Amygdala (tissue), 56 donors: ENCODE data around the gene BRPF1.

ENCODE experiments used
- DNase-seq, 56 donors: peaks; one replicate each; lab custom pipeline; 2025; lab: John Stamatoyannopoulos, UW

The BRPF1 gene

GRCh38 chr3:9730657-9731205 lies 804 bp upstream of the BRPF1 start:
- peak in 4 of 56 donors; percentile 74 to 91 (median 84) for DNase-seq

- no peak for DNase-seq
Observed at GRCh38 chr3:9732080-9732739, 675 bp downstream of the BRPF1 start.

GRCh38 chr3:9732740-9733115 lies 1.2 kb downstream of the BRPF1 start:
- DNase-seq, result peak in 1 of 56 donors; percentile 17

GRCh38 chr3:9736831-9737230 lies 5.3 kb downstream of the BRPF1 start:
- peak in 8 of 56 donors; percentile 7 to 66 (median 21) for DNase-seq

- no peak for DNase-seq
Observed at GRCh38 chr3:9739181-9739580, 7.6 kb downstream of the BRPF1 start.

GRCh38 chr3:9742560-9742959 lies 11.0 kb downstream of the BRPF1 start:
- DNase-seq, result no peak

GRCh38 chr3:9743548-9743947 lies 12.0 kb downstream of the BRPF1 start:
- no peak for DNase-seq

- no peak for DNase-seq
Observed at GRCh38 chr3:9744162-9744561, 12.6 kb downstream of the BRPF1 start.

GRCh38 chr3:9745521-9745920 lies 14.0 kb downstream of the BRPF1 start:
- no peak for DNase-seq

- peak in 3 of 56 donors; percentile 9 to 35 (median 12) for DNase-seq
Observed at GRCh38 chr3:9746330-9746729, 14.8 kb downstream of the BRPF1 start.

GRCh38 chr3:9747267-9747666 lies 15.7 kb downstream of the BRPF1 start:
- no peak for DNase-seq

GRCh38 chr3:9748031-9748430 lies 16.5 kb downstream of the BRPF1 start:
- DNase-seq, result no peak

GRCh38 chr3:9749296-9749644 lies 17.7 kb downstream of the BRPF1 start:
- peak in 1 of 56 donors; percentile 57 for DNase-seq

- DNase-seq, result peak; percentile 29 to 98 (median 94)
Observed at GRCh38 chr3:9749645-9750555, 18.4 kb downstream of the BRPF1 start, which contains the start of gene OGG1. TSS of gene OGG1 (plus strand) at chr3:9749952. CDS start at chr3:9750287, 335 bp downstream.

- DNase-seq, result peak in 1 of 56 donors; percentile 14
Observed at GRCh38 chr3:9750556-9751411, 19.2 kb downstream of the BRPF1 start.

GRCh38 chr3:9754678-9755077 lies 23.1 kb downstream of the BRPF1 start:
- DNase-seq, result no peak

- no peak for DNase-seq
Observed at GRCh38 chr3:9757427-9757826, 25.9 kb downstream of the BRPF1 start.

- DNase-seq, result no peak
Observed at GRCh38 chr3:9760779-9761505, 29.4 kb downstream of the BRPF1 start.

- no peak for DNase-seq
Observed at GRCh38 chr3:9761919-9762318, 30.4 kb downstream of the BRPF1 start.

- DNase-seq, result no peak
Observed at GRCh38 chr3:9762871-9763270, 31.3 kb downstream of the BRPF1 start.
